BLaER1 treated with 17β-estradiol and CSF1 and Interleukin-3, amounts not matched to agents 10 nM and 100 nM (cell line): ENCODE results near the gene ARID5B.
A peak's percentile ranks its signal among the peaks of the same experiment; 100 is the strongest.
"Not testable (repeated sequence)": the region's sequence is repeated elsewhere in the genome, so short reads cannot be mapped to it uniquely, and the experiment has no call there.

Source experiments
- H3K27ac ChIP-seq, 11 experiments: shearing (Covaris generic); formaldehyde crosslinking; 2 replicates each; pipeline ENCODE4 v1.8.1; 2022
- H3K27me3 ChIP-seq, 11 experiments: shearing (Covaris generic); formaldehyde crosslinking; 2 replicates each; pipeline ENCODE4 v1.8.1; 2022
- H3K36me3 ChIP-seq, 11 experiments: shearing (Covaris generic); formaldehyde crosslinking; 2 replicates each; pipeline ENCODE4 v1.8.1; 2022
- H3K4me1 ChIP-seq, 10 experiments: shearing (Covaris generic); formaldehyde crosslinking; 2 replicates each; pipeline ENCODE4 v1.8.1; 2022
- H3K4me2 ChIP-seq, 11 experiments: shearing (Covaris generic); formaldehyde crosslinking; 2 replicates each; pipeline ENCODE4 v1.8.1; 2022
- H3K4me3 ChIP-seq, 10 experiments: shearing (Covaris generic); formaldehyde crosslinking; 2 replicates each; pipeline ENCODE4 v1.8.1; 2022
- H3K9ac ChIP-seq, 11 experiments: shearing (Covaris generic); formaldehyde crosslinking; 2 replicates each; pipeline ENCODE4 v1.8.1; 2022
- H3K9me3 ChIP-seq, 11 experiments: shearing (Covaris generic); formaldehyde crosslinking; replicated peaks in 1 of 11; 2 replicates each; pipeline ENCODE4 v1.8.1; 2022
- H4K20me1 ChIP-seq, 11 experiments: shearing (Covaris generic); formaldehyde crosslinking; 2 replicates each; pipeline ENCODE4 v1.8.1; 2022
- Cebpa-rat ChIP-seq, 11 experiments: shearing (Covaris generic); IDR thresholded peaks; 2 replicates each; pipeline ENCODE4 v1.8.1; 2022

ARID5B gene

GRCh38 chr10:62027841-62028501, 126.5 kb downstream of the ARID5B start:
- H3K4me1 ChIP-seq, result peaks cover 39 to 99% (median 49%) of the 10 kb centered on the region in 10 experiments
- H3K27ac ChIP-seq, result peak overlapping the region in 3 of 11 experiments; percentile 0 to 27 (median 4); a peak in 2 of 22 replicates
- peaks cover 0 to 97% (median 0%) of the 10 kb centered on the region in 11 experiments; a peak in 9 of 22 replicates for H4K20me1 ChIP-seq
- peaks cover 67 to 98% (median 83%) of the 10 kb centered on the region in 11 experiments for H3K36me3 ChIP-seq
- no peak overlapping the region for H3K4me3 ChIP-seq
- peak overlapping the region in 4 of 11 experiments; percentile 25 to 70 (median 51); a peak in 6 of 22 replicates for H3K4me2 ChIP-seq
- no peak for TF ChIP-seq Cebpa-rat (IDR thresholded peaks at IDR 0.05)
- H3K27me3 ChIP-seq, result no peaks in the 10 kb centered on the region
- H3K9me3 ChIP-seq, result peaks cover 0 to 5% (median 0%) of the 10 kb centered on the region in 11 experiments; a peak in 2 of 22 replicates
- H3K9ac ChIP-seq, result 0 out of 22 replicates have a peak overlapping the region, but pooled peaks of 1 of the 11 experiments have one; percentile 12

GRCh38 chr10:62028502-62028842, 127.0 kb downstream of the ARID5B start:
- not testable (repeated sequence) for H3K4me3 ChIP-seq, H3K9ac ChIP-seq, H3K27me3 ChIP-seq, H3K9me3 ChIP-seq
- peak overlapping the region in 7 of 11 experiments; percentile 2 to 70 (median 29); a peak in 8 of 22 replicates for H3K4me2 ChIP-seq
- peaks cover 68 to 98% (median 80%) of the 10 kb centered on the region in 11 experiments for H3K36me3 ChIP-seq
- H4K20me1 ChIP-seq, result peaks cover 0 to 97% (median 0%) of the 10 kb centered on the region in 11 experiments; a peak in 9 of 22 replicates
- H3K27ac ChIP-seq, result peak overlapping the region in 3 of 11 experiments; percentile 0 to 27 (median 4); a peak in 2 of 22 replicates
- H3K4me1 ChIP-seq, result peaks cover 44 to 99% (median 54%) of the 10 kb centered on the region in 10 experiments

GRCh38 chr10:62029401-62029800, 127.9 kb downstream of the ARID5B start:
- H3K36me3 ChIP-seq, result peaks cover 63 to 95% (median 79%) of the 10 kb centered on the region in 11 experiments
- no peak overlapping the region for H3K9ac ChIP-seq
- no peak overlapping the region for H3K4me3 ChIP-seq
- H3K27ac ChIP-seq, result peak overlapping the region in 4 of 11 experiments; percentile 16 to 45 (median 34); a peak in 5 of 22 replicates
- no peaks in the 10 kb centered on the region for H3K9me3 ChIP-seq
- H4K20me1 ChIP-seq, result peaks cover 0 to 97% (median 0%) of the 10 kb centered on the region in 11 experiments; a peak in 9 of 22 replicates
- no peak for TF ChIP-seq Cebpa-rat (IDR thresholded peaks at IDR 0.05)
- peaks cover 54 to 99% (median 64%) of the 10 kb centered on the region in 10 experiments for H3K4me1 ChIP-seq
- peak overlapping the region in 7 of 11 experiments; percentile 2 to 70 (median 25); a peak in 8 of 22 replicates for H3K4me2 ChIP-seq
- H3K27me3 ChIP-seq, result no peaks in the 10 kb centered on the region

GRCh38 chr10:62031507-62031906, 130.0 kb downstream of the ARID5B start:
- Histone ChIP-seq H3K4me1 (peaks cover 75 to 99% (median 83%) of the 10 kb centered on the region in 10 experiments), H3K4me2 (peak overlapping the region; percentile 37 to 75 (median 59)), H4K20me1 (peaks cover 0 to 97% (median 0%) of the 10 kb centered on the region in 11 experiments; a peak in 9 of 22 replicates), H3K27me3 (no peaks in the 10 kb centered on the region), H3K9me3 (no peaks in the 10 kb centered on the region), H3K36me3 (peaks cover 57 to 95% (median 73%) of the 10 kb centered on the region in 11 experiments), H3K4me3 (no peak overlapping the region), H3K9ac (peak overlapping the region in 8 of 11 experiments; percentile 1 to 44 (median 34); a peak in 9 of 22 replicates), H3K27ac (peak overlapping the region; percentile 30 to 64 (median 56); a peak in 21 of 22 replicates)
- TF ChIP-seq Cebpa-rat (IDR thresholded peaks at IDR 0.05), result no peak

- TF ChIP-seq Cebpa-rat (IDR thresholded peaks at IDR 0.05), result no peak
- no peak overlapping the region for H3K9ac ChIP-seq
Observed at GRCh38 chr10:62033125-62033524, 131.6 kb downstream of the ARID5B start.

GRCh38 chr10:62034096-62034640, 132.7 kb downstream of the ARID5B start:
- H3K4me2 ChIP-seq, result peak overlapping the region; percentile 4 to 82 (median 38); a peak in 18 of 22 replicates
- TF ChIP-seq Cebpa-rat (IDR thresholded peaks at IDR 0.05), result no peak
- H3K27me3 ChIP-seq, result no peaks in the 10 kb centered on the region
- no peak overlapping the region; a peak in 1 of 22 replicates for H3K27ac ChIP-seq
- H3K4me1 ChIP-seq, result peaks cover 81 to 99% (median 98%) of the 10 kb centered on the region in 10 experiments
- no peak overlapping the region for H3K4me3 ChIP-seq
- no peak overlapping the region for H3K9ac ChIP-seq
- H3K36me3 ChIP-seq, result peaks cover 34 to 72% (median 52%) of the 10 kb centered on the region in 11 experiments; a peak in 18 of 22 replicates
- H4K20me1 ChIP-seq, result peaks cover 0 to 94% (median 0%) of the 10 kb centered on the region in 11 experiments; a peak in 6 of 22 replicates
- H3K9me3 ChIP-seq, result no peaks in the 10 kb centered on the region

More at GRCh38 chr10:62033125-62033524, 131.6 kb downstream of the ARID5B start:
- Histone ChIP-seq H3K4me2 (peak overlapping the region; percentile 4 to 82 (median 38); a peak in 18 of 22 replicates), H3K27ac (peak overlapping the region in 6 of 11 experiments; percentile 5 to 49 (median 16); a peak in 7 of 22 replicates), H3K9me3 (no peaks in the 10 kb centered on the region), H3K4me1 (peaks cover 86 to 99% (median 95%) of the 10 kb centered on the region in 10 experiments), H4K20me1 (peaks cover 0 to 95% (median 0%) of the 10 kb centered on the region in 11 experiments; a peak in 8 of 22 replicates), H3K4me3 (no peak overlapping the region), H3K36me3 (peaks cover 42 to 81% (median 62%) of the 10 kb centered on the region in 11 experiments), H3K27me3 (no peaks in the 10 kb centered on the region)

GRCh38 chr10:62036186-62037081, 134.9 kb downstream of the ARID5B start:
- peaks cover 0 to 4% (median 0%) of the 10 kb centered on the region in 11 experiments; a peak in 1 of 22 replicates for H3K9me3 ChIP-seq
- H3K4me3 ChIP-seq, result no peak overlapping the region
- peak overlapping the region; percentile 57 to 76 (median 69) for H3K27ac ChIP-seq
- peaks cover 0 to 94% (median 0%) of the 10 kb centered on the region in 11 experiments; a peak in 6 of 22 replicates for H4K20me1 ChIP-seq
- no peak for TF ChIP-seq Cebpa-rat (IDR thresholded peaks at IDR 0.05)
- H3K9ac ChIP-seq, result peak overlapping the region in 10 of 11 experiments; percentile 19 to 58 (median 42); a peak in 18 of 22 replicates
- peak overlapping the region; percentile 53 to 82 (median 65) for H3K4me2 ChIP-seq
- peaks cover 27 to 58% (median 45%) of the 10 kb centered on the region in 11 experiments; a peak in 18 of 22 replicates for H3K36me3 ChIP-seq
- peaks cover 80 to 98% (median 95%) of the 10 kb centered on the region in 10 experiments for H3K4me1 ChIP-seq
- no peaks in the 10 kb centered on the region for H3K27me3 ChIP-seq
